ENCODE data around the gene PCDH12. TPM values are rescaled to one million over a fixed set of nuclear protein-coding genes. Genes with fewer than 3 reads are reported as not detected.

The PCDH12 gene
- total RNA-seq, 1 donor from 2014 or later = not detected

DNA sequence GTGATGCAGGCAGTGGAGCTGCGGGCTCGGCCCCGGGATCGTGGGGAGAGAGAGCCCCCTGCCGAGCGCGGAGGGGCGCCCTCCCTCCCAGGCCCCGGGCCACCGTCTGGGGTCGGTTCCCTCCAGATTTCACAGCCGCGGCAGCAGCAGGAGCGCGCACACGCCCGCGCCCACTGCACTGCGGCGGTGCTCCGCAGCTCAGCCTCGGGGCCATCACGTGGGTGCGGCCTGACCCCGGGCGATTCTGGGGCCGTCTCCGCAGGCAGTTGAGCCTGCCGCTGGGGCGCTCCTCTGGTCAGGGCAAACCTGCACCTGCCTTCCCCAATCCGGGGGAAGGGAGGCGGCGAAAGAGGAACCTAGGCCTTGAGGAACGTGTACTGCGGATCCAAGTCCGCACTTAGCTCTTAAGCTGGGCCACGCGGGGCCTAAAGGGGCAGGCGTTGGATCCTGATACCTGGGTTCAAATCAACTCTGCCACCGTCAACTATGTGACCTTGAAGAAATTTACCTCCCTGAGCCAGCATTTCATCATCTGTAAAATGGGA lies 43.7 kb downstream of the PCDH12 start:
- no peak overlapping the region for H3K4me3 Mint-ChIP-seq
- Histone ChIP-seq H3K36me3 (no peaks in the 10 kb centered on the region), H3F3A (ENCODE audit: low read depth) (peaks cover 23% of the 10 kb centered on the region), H3K4me3 (peak overlapping the region; percentile 46), H4K20me1 (ENCODE audit: low read depth) (no peaks in the 10 kb centered on the region), H3K4me1 (peaks cover 14% of the 10 kb centered on the region), H3K4me2 (peak overlapping the region; percentile 81), H3K27ac (no peak overlapping the region), H3K9me3 (ENCODE audit: low read depth) (no peaks in the 10 kb centered on the region), H3K27me3 (peaks cover 36% of the 10 kb centered on the region), H2AFZ (replicated peaks) (peak overlapping the region; percentile 90), H3K9ac (no peak overlapping the region), H3K79me2 (ENCODE audit: low read depth) (no peaks in the 10 kb centered on the region)
- no peaks in the 10 kb centered on the region for H3K36me3 Mint-ChIP-seq
- peak; percentile 78 for DNase-seq (ENCODE audit: low spot score)
- peaks cover 10% of the 10 kb centered on the region for H3K27me3 Mint-ChIP-seq (ENCODE audit: insufficient read depth, low read depth)
- H3K27ac Mint-ChIP-seq = no peak overlapping the region
- no peaks in the 10 kb centered on the region for H3K9me3 Mint-ChIP-seq
- H3K4me1 Mint-ChIP-seq = peaks cover 23% of the 10 kb centered on the region
- no peak for TF ChIP-seq EZH2phosphoT487 (IDR thresholded peaks at IDR 0.05)
- TF ChIP-seq EZH2 (IDR thresholded peaks at IDR 0.05) = peak; percentile 25
- TF ChIP-seq, protein P1, sequence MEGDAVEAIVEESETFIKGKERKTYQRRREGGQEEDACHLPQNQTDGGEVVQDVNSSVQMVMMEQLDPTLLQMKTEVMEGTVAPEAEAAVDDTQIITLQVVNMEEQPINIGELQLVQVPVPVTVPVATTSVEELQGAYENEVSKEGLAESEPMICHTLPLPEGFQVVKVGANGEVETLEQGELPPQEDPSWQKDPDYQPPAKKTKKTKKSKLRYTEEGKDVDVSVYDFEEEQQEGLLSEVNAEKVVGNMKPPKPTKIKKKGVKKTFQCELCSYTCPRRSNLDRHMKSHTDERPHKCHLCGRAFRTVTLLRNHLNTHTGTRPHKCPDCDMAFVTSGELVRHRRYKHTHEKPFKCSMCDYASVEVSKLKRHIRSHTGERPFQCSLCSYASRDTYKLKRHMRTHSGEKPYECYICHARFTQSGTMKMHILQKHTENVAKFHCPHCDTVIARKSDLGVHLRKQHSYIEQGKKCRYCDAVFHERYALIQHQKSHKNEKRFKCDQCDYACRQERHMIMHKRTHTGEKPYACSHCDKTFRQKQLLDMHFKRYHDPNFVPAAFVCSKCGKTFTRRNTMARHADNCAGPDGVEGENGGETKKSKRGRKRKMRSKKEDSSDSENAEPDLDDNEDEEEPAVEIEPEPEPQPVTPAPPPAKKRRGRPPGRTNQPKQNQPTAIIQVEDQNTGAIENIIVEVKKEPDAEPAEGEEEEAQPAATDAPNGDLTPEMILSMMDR (IDR thresholded peaks at IDR 0.05) = peak; percentile 37

GRCh38 chr5:141913560-141914198 lies 44.3 kb downstream of the PCDH12 start:
- no peaks in the 10 kb centered on the region for H4K20me1 ChIP-seq (ENCODE audit: low read depth)
- H3K27me3 ChIP-seq = peaks cover 36% of the 10 kb centered on the region
- H3K9me3 Mint-ChIP-seq = no peaks in the 10 kb centered on the region
- peak overlapping the region; percentile 81 for H3K4me2 ChIP-seq
- H3K27ac ChIP-seq = no peak overlapping the region
- peak overlapping the region; percentile 46 for H3K4me3 ChIP-seq
- H3K27me3 Mint-ChIP-seq (ENCODE audit: insufficient read depth, low read depth) = peaks cover 10% of the 10 kb centered on the region
- peaks cover 14% of the 10 kb centered on the region for H3K4me1 ChIP-seq
- H3F3A ChIP-seq (ENCODE audit: low read depth) = peaks cover 23% of the 10 kb centered on the region
- no peak overlapping the region for H3K9ac ChIP-seq
- DNase-seq (ENCODE audit: low spot score) = peak; percentile 23
- H3K36me3 ChIP-seq = no peaks in the 10 kb centered on the region
- no peak for TF ChIP-seq EZH2phosphoT487 (IDR thresholded peaks at IDR 0.05)
- TF ChIP-seq EZH2 (IDR thresholded peaks at IDR 0.05) = no peak
- TF ChIP-seq, protein P1 (IDR thresholded peaks at IDR 0.05) = no peak
- H3K27ac Mint-ChIP-seq = peak overlapping the region; percentile 2
- H3K4me1 Mint-ChIP-seq = peaks cover 23% of the 10 kb centered on the region
- H3K79me2 ChIP-seq (ENCODE audit: low read depth) = no peaks in the 10 kb centered on the region
- H2AFZ ChIP-seq (replicated peaks) = peak overlapping the region; percentile 90
- no peaks in the 10 kb centered on the region for H3K36me3 Mint-ChIP-seq
- H3K4me3 Mint-ChIP-seq = peak overlapping the region; percentile 16
- no peaks in the 10 kb centered on the region for H3K9me3 ChIP-seq (ENCODE audit: low read depth)

DNA sequence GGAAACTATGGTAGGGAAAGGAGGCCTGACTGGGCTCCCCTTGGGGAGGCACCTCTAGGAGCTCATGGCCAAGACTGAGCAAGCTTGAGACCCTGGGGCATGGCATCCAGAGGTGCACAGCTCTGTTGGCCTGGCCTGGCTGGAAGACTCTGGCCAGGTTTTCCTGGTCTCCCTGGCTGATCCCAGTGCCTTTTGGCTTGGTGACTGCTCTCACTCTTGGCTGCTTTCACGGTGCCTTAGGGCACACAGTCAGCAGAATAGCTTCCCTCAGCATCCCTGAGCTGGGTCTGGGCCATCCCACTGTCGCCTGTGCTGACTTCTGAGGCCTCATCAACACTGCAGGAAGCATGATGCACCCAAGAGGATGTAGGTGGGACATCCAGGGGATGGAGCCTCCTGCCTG lies 47.7 kb downstream of the PCDH12 start:
- no peaks in the 10 kb centered on the region for H4K20me1 ChIP-seq (ENCODE audit: low read depth)
- DNase-seq (ENCODE audit: low spot score) = no peak
- H3K27me3 Mint-ChIP-seq (ENCODE audit: insufficient read depth, low read depth) = peaks cover 10% of the 10 kb centered on the region
- no peak overlapping the region for H3K4me3 Mint-ChIP-seq
- no peak for TF ChIP-seq EZH2phosphoT487 (IDR thresholded peaks at IDR 0.05)
- TF ChIP-seq, protein P1 (IDR thresholded peaks at IDR 0.05) = no peak
- TF ChIP-seq EZH2 (IDR thresholded peaks at IDR 0.05) = no peak
- no peak overlapping the region for H3K27ac Mint-ChIP-seq
- peaks cover 10% of the 10 kb centered on the region for H3F3A ChIP-seq (ENCODE audit: low read depth)
- no peak overlapping the region for H3K4me2 ChIP-seq
- no peaks in the 10 kb centered on the region for H3K79me2 ChIP-seq (ENCODE audit: low read depth)
- no peak overlapping the region for H3K4me3 ChIP-seq
- no peak overlapping the region for H2AFZ ChIP-seq (replicated peaks)
- H3K9me3 Mint-ChIP-seq = no peaks in the 10 kb centered on the region
- H3K27me3 ChIP-seq = peaks cover 29% of the 10 kb centered on the region
- no peak overlapping the region for H3K9ac ChIP-seq
- H3K36me3 ChIP-seq = no peaks in the 10 kb centered on the region
- H3K27ac ChIP-seq = no peak overlapping the region
- H3K4me1 Mint-ChIP-seq = peaks cover 17% of the 10 kb centered on the region
- peaks cover 10% of the 10 kb centered on the region for H3K4me1 ChIP-seq
- no peaks in the 10 kb centered on the region for H3K36me3 Mint-ChIP-seq
- no peaks in the 10 kb centered on the region for H3K9me3 ChIP-seq (ENCODE audit: low read depth)

Measured in neural progenitor cell (in vitro differentiated cells).